BJ (cell line): Measurements from ENCODE around the gene RAD18. TPM values are rescaled to one million over a fixed set of nuclear protein-coding genes. Genes with fewer than 3 reads are reported as not detected.

Source experiments
- CTCF ChIA-PET: fragments of 350-600 bp; formaldehyde crosslinking; extraction: SDS; loops from one replicate; lab custom pipeline; 2021; ENCODE audit warnings: antibody characterized with exemption, inconsistent platforms; lab: Yijun Ruan, JAX
- POLR2A ChIA-PET: fragments of 300-600 bp; sonication (Branson Sonifier 250); formaldehyde crosslinking; extraction: SDS; loops from one replicate; lab custom pipeline; 2021; ENCODE audit warnings: antibody characterized with exemption; lab: Charles Lee
- DNase-seq: peaks from one replicate; pipeline ENCODE4 v3.0.0-alpha.2; 2011; ENCODE audit warnings: low read depth
- H3K27me3 ChIP-seq: 2 replicates; pipeline ENCODE4 v1.6.0; 2011; ENCODE audit warnings: low read length; ENCODE audit not compliant: control insufficient read depth, insufficient read depth
- H3K36me3 ChIP-seq: 2 replicates; pipeline ENCODE4 v1.5.1; 2011; ENCODE audit warnings: low read length; ENCODE audit not compliant: control insufficient read depth, insufficient read depth
- H3K4me3 ChIP-seq: 2 replicates; pipeline ENCODE4 v1.5.1; 2011; ENCODE audit warnings: low read depth, mild to moderate bottlenecking, control low read depth, low read length
- polyA plus RNA-seq: library from polyadenylated mRNA; depleted of rRNA; stranded (reverse); fragments of >200 nt; gene quantifications from 2 replicates; pipeline ENCODE4 v1.2.3, GENCODE V29; 2011
- TF ChIP-seq, protein P1 (sequence below): IDR thresholded peaks from 2 replicates; pipeline ENCODE4 v1.5.1; 2011; ENCODE audit warnings: low read depth, mild to moderate bottlenecking, control low read depth, inconsistent platforms, low read length, moderate library complexity; ENCODE audit not compliant: insufficient read depth

Gene RAD18
- polyA plus RNA-seq, 1 experiment = 13.8 TPM

- DNase-seq = no peak
- TF ChIP-seq, protein P1, sequence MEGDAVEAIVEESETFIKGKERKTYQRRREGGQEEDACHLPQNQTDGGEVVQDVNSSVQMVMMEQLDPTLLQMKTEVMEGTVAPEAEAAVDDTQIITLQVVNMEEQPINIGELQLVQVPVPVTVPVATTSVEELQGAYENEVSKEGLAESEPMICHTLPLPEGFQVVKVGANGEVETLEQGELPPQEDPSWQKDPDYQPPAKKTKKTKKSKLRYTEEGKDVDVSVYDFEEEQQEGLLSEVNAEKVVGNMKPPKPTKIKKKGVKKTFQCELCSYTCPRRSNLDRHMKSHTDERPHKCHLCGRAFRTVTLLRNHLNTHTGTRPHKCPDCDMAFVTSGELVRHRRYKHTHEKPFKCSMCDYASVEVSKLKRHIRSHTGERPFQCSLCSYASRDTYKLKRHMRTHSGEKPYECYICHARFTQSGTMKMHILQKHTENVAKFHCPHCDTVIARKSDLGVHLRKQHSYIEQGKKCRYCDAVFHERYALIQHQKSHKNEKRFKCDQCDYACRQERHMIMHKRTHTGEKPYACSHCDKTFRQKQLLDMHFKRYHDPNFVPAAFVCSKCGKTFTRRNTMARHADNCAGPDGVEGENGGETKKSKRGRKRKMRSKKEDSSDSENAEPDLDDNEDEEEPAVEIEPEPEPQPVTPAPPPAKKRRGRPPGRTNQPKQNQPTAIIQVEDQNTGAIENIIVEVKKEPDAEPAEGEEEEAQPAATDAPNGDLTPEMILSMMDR = no peak
- ChIA-PET POLR2A (no interaction called here), CTCF (interaction anchor here (1.4 kb wide), 1 partner anchor 321 kb away, joined by 3 read pairs; no protein-coding TSS in a partner anchor)
- no peaks in the 10 kb centered on the region for H3K36me3 ChIP-seq
- no peak overlapping the region for H3K4me3 ChIP-seq
- peaks cover 5% of the 10 kb centered on the region for H3K27me3 ChIP-seq
These were observed 20.8 kb upstream of the RAD18 start for GRCh38 chr3:8984081-8984480.

GRCh38 chr3:8983591-8983990 is 20.3 kb upstream of the RAD18 start:
- no peak overlapping the region for H3K4me3 ChIP-seq
- no peak for DNase-seq
- CTCF ChIA-PET = interaction anchor here (1.4 kb wide), 1 partner anchor 321 kb away, joined by 3 read pairs; no protein-coding TSS in a partner anchor
- TF ChIP-seq, protein P1 = no peak
- H3K36me3 ChIP-seq = no peaks in the 10 kb centered on the region
- H3K27me3 ChIP-seq = peaks cover 5% of the 10 kb centered on the region
- POLR2A ChIA-PET = no interaction called here

DNA sequence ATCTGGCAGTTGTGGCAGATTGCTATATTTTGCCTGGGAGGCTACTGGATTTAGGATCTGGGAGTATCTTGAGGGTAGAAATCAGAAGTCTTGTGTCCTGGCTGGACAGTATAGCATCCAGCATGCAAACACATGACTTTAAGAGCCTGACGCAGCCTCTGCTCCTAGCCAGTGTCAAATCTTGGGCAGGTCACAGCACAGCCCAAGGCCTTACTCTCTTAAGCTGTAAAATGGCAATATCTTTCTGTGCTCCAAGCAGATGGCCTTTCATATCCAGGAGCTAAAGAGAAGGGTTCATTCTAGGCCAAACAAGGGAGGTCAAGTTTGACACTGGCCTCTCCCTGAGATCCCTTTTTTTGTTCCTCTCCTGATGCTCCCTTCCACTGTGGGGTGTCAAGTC is 19.8 kb upstream of the RAD18 start:
- Histone ChIP-seq H3K36me3 (no peaks in the 10 kb centered on the region), H3K27me3 (peaks cover 5% of the 10 kb centered on the region), H3K4me3 (no peak overlapping the region)
- no peak for DNase-seq
- TF ChIP-seq, protein P1 = no peak
- ChIA-PET CTCF (interaction anchor here (1.4 kb wide), 1 partner anchor 320 kb away, joined by 3 read pairs; no protein-coding TSS in a partner anchor), POLR2A (no interaction called here)

DNA sequence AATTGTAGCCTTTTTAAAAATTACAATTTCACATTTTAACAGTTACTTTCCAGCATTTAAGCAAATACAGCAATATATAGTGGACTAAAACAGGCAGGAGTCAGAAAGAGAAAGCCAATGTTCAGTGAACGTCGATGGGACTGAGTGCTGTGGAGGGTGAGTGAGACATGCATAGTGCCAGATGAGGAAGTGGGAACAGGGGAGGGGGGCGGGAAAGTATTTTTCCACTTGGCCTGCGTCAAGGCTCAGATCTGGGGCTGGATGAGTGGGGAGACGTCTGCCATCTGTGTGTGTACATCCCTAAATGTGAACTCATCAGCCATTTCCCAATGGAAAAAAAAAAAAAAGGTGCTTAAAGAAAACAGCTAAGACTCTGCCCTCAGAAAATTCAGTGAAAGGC is 19.2 kb upstream of the RAD18 start:
- no peak overlapping the region for H3K4me3 ChIP-seq
- no peaks in the 10 kb centered on the region for H3K36me3 ChIP-seq
- peaks cover 7% of the 10 kb centered on the region for H3K27me3 ChIP-seq
- ChIA-PET CTCF (interaction anchor here (2.2 kb wide), 1 partner anchor 10 kb away, joined by 8 read pairs; no protein-coding TSS in a partner anchor), POLR2A (no interaction called here)
- DNase-seq = no peak
- TF ChIP-seq, protein P1 = no peak

GRCh38 chr3:8981700-8982099 is 18.4 kb upstream of the RAD18 start:
- H3K36me3 ChIP-seq = no peaks in the 10 kb centered on the region
- POLR2A ChIA-PET = no interaction called here
- TF ChIP-seq, protein P1 = no peak
- peaks cover 7% of the 10 kb centered on the region for H3K27me3 ChIP-seq
- no peak overlapping the region for H3K4me3 ChIP-seq
- no peak for DNase-seq
- CTCF ChIA-PET = interaction anchor here (0.9 to 2.2 kb wide), 4 partner anchors 10 to 321 kb away, joined by 3 to 8 read pairs (median 3); partner anchors contain the start of gene OXTR
